GM12878 (cell line): Measurements from ENCODE around the gene TRIM42.

ENCODE experiments used
- CEBPB ChIP-seq, 2 experiments: fragments of 150-350 bp in 1 of 2; IDR thresholded peaks; 2 replicates each; pipeline ENCODE4 v1.6.1; 2012 to 2014; ENCODE audit warnings: low read depth in 2 of 2, low read length in 2 of 2, borderline replicate concordance in 1 of 2, inconsistent platforms in 1 of 2
- CHD1 ChIP-seq: IDR thresholded peaks from 2 replicates; pipeline ENCODE4 v1.6.1; 2012; ENCODE audit warnings: low read depth, low read length, improper control_type of control experiment
- CTCF ChIP-seq, 3 experiments: IDR thresholded peaks in 2 of 3; conservative IDR thresholded peaks in 1 of 3; 2 replicates each; pipeline ENCODE4 v1.5.1; 2011; ENCODE audit warnings: low read depth in 3 of 3, low read length in 3 of 3, mild to moderate bottlenecking in 3 of 3, control low read depth in 2 of 3, moderate library complexity in 2 of 3, inconsistent platforms in 1 of 3, mixed read lengths in 1 of 3; ENCODE audit not compliant: control insufficient read depth in 2 of 3, insufficient read depth in 1 of 3; ENCODE audit errors: extremely low read depth in 1 of 3
- POLR2AphosphoS5 ChIP-seq: IDR thresholded peaks from 2 replicates; pipeline ENCODE4 v1.6.1; 2011; ENCODE audit warnings: mild to moderate bottlenecking, low read length, inconsistent platforms
- SMAD1 ChIP-seq: fragments of 450-650 bp; IDR thresholded peaks from 2 replicates; pipeline ENCODE4 v1.6.1; 2018; ENCODE audit warnings: mild to moderate bottlenecking, low read depth; ENCODE audit not compliant: partially characterized antibody
- SMARCA5 ChIP-seq: fragments of 450-650 bp; IDR thresholded peaks from 2 replicates; pipeline ENCODE4 v1.6.1; 2017; ENCODE audit warnings: mild to moderate bottlenecking

- TF ChIP-seq CEBPB (IDR thresholded peaks at IDR 0.05; ENCODE audit: borderline replicate concordance in 1 of 2, low read depth in 2 of 2, low read length in 2 of 2) (no peak), CTCF (IDR thresholded peaks at IDR 0.05 in 2 of 3, conservative IDR thresholded peaks at IDR 0.05 in 1 of 3; ENCODE audit: control insufficient read depth in 2 of 3, extremely low read depth in 1 of 3, insufficient read depth in 1 of 3, low read depth in 3 of 3, low read length in 3 of 3) (no peak), SMAD1 (no peak), CHD1 (no peak), POLR2AphosphoS5 (no peak), SMARCA5 (no peak)
These were observed 28.1 kb downstream of the TRIM42 start for GRCh38 chr3:140705954-140706353.
